GOT3 (cell line): ENCODE results near the gene DDX53.

Source experiments
- DNase-seq: peaks from one replicate; lab custom pipeline; 2025; ENCODE audit warnings: mixed read lengths; lab: John Stamatoyannopoulos, UW

Gene DDX53

DNA sequence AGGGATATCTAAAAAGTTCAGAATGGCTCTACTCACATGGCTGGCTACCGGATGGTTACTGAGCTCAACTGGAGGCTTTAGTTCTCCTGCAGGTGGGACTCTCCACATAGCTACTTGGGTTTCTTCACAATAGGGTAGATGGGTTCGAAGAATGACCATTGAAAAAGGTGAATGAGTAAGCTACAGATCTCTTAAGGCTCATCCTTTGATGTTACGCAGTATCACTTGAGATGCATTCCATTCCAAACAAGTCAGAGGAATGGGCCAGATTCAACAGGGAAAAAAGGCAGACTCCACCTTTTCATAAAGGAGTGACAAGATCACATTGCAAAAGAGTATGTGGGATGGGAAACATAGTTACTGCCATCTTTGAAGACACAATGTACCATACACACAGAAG is 52.6 kb downstream of the DDX53 start:
- no peak for DNase-seq
